CD4-positive, alpha-beta memory T cell (primary cell): ENCODE results near the gene BCL11A. TPM values are rescaled to one million over a fixed set of nuclear protein-coding genes. Genes with fewer than 3 reads are reported as not detected.

ENCODE experiments used
- CTCF ChIA-PET: fragments of 350-600 bp; sonication (Branson Sonifier 250); formaldehyde crosslinking; loops from one replicate; lab custom pipeline; 2021; ENCODE audit warnings: inconsistent platforms; ENCODE audit not compliant: partially characterized antibody; lab: Charles Lee
- POLR2A ChIA-PET: fragments of 350-600 bp; sonication (Branson Sonifier 250); formaldehyde crosslinking; loops from one replicate; lab custom pipeline; 2021; ENCODE audit not compliant: partially characterized antibody; lab: Charles Lee
- DNase-seq, 5 donors: peaks; one replicate each; pipeline versions ENCODE4 v3.0.0 to v3.0.0-alpha.2; 2020 to 2022; ENCODE audit warnings: mixed read lengths in 1 of 5
- H3K27ac ChIP-seq: one replicate; pipeline ENCODE4 v1.7.0; 2013; ENCODE audit warnings: low read depth, low read length
- H3K27me3 ChIP-seq: 2 replicates; pipeline ENCODE4 v1.7.0; 2013; ENCODE audit warnings: mild to moderate bottlenecking, low read length, moderate library complexity; ENCODE audit not compliant: insufficient read depth
- H3K36me3 ChIP-seq: 2 replicates; pipeline ENCODE4 v1.7.0; 2013; ENCODE audit warnings: mild to moderate bottlenecking, low read length, moderate library complexity; ENCODE audit not compliant: insufficient read depth
- H3K4me1 ChIP-seq: 2 replicates; pipeline ENCODE4 v1.7.0; 2013; ENCODE audit warnings: mild to moderate bottlenecking, low read length, moderate library complexity; ENCODE audit not compliant: insufficient read depth
- H3K4me3 ChIP-seq, 2 donors: one replicate each; pipeline ENCODE4 v1.7.0; 2013; ENCODE audit warnings: low read length in 2 of 2, mild to moderate bottlenecking in 1 of 2
- H3K9me3 ChIP-seq, 2 donors: one replicate each; pipeline ENCODE4 v1.7.0; 2013; ENCODE audit warnings: low read length in 2 of 2, control low read depth in 1 of 2; ENCODE audit not compliant: control insufficient read depth in 1 of 2
- H3K27ac Mint-ChIP-seq, 7 donors: one replicate each; pipeline ENCODE4 v1.8.0; 2020 to 2021; ENCODE audit warnings: mixed read lengths in 7 of 7, mild to moderate bottlenecking in 6 of 7, inconsistent platforms in 3 of 7, moderate library complexity in 3 of 7
- H3K27me3 Mint-ChIP-seq, 2 donors: one replicate each; pipeline ENCODE4 v1.8.0; 2020 to 2021; ENCODE audit warnings: mixed read lengths in 2 of 2
- H3K36me3 Mint-ChIP-seq, 2 donors: one replicate each; pipeline ENCODE4 v1.8.0; 2020 to 2021; ENCODE audit warnings: mixed read lengths in 2 of 2, inconsistent platforms in 1 of 2, mild to moderate bottlenecking in 1 of 2
- H3K4me1 Mint-ChIP-seq, 4 donors: one replicate each; pipeline ENCODE4 v1.8.0; 2020 to 2021; ENCODE audit warnings: mixed read lengths in 4 of 4, mild to moderate bottlenecking in 1 of 4
- H3K4me3 Mint-ChIP-seq, 8 donors: one replicate each; pipeline ENCODE4 v1.8.0; 2020 to 2021; ENCODE audit warnings: mixed read lengths in 8 of 8, mild to moderate bottlenecking in 7 of 8, moderate library complexity in 6 of 8, inconsistent platforms in 3 of 8
- H3K9me3 Mint-ChIP-seq, 8 donors: one replicate each; pipeline ENCODE4 v1.8.0; 2020 to 2021; ENCODE audit warnings: mixed read lengths in 8 of 8, mild to moderate bottlenecking in 5 of 8, inconsistent platforms in 3 of 8, moderate library complexity in 1 of 8
- intact Hi-C: fragments of 100-400 bp; cut with micrococcal nuclease; formaldehyde crosslinking; loops from one replicate; pipeline ENCODE4 v1.15.1; 2023
- polyA plus RNA-seq, 2 donors: library from polyadenylated mRNA; unstranded; fragments of 300-500 nt; fragmentation: Illumina TruSeq; gene quantifications; one replicate each; pipeline ENCODE4 v1.2.3, GENCODE V29; 2021
- total RNA-seq, 2 experiments: library from RNA; stranded (reverse); gene quantifications; one replicate each; pipeline ENCODE4 v1.2.3, GENCODE V29; 2021

Gene BCL11A
- total and polyA plus RNA-seq, 4 experiments from 2014 or later = 0.12 to 1.6 TPM; not detected in 2

DNA sequence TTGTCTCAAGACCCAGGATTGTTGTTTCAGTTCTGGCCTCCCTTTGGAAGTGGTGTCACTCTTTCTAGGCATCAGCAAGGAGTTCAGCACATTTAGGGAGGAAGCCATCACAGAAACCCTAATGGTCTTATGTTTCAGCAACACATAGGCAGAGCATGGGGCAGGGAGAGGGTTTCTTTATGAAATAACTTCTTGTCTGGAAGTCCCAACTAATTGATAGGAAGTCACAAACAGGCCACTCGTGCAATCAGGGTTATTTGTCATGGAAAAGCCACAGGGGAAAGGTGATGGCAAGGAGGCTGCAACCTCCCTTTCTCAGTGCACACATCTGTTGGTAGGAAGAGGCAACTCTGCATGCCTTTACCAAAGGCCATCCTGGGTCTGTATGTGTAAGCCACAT lies 103.0 kb downstream of the BCL11A start:
- Mint-ChIP-seq H3K4me1 (no peaks in the 10 kb centered on the region), H3K36me3 (no peaks in the 10 kb centered on the region), H3K4me3 (no peak overlapping the region), H3K9me3 (no peaks in the 10 kb centered on the region), H3K27ac (no peak overlapping the region), H3K27me3 (no peaks in the 10 kb centered on the region)
- Histone ChIP-seq H3K4me3 (no peak overlapping the region), H3K9me3 (no peaks in the 10 kb centered on the region), H3K27ac (no peak overlapping the region), H3K36me3 (no peaks in the 10 kb centered on the region), H3K27me3 (no peaks in the 10 kb centered on the region), H3K4me1 (no peaks in the 10 kb centered on the region)
- POLR2A ChIA-PET = no interaction called here
- CTCF ChIA-PET = no interaction called here
- intact Hi-C loops = no loop called here
- no peak for DNase-seq

DNA sequence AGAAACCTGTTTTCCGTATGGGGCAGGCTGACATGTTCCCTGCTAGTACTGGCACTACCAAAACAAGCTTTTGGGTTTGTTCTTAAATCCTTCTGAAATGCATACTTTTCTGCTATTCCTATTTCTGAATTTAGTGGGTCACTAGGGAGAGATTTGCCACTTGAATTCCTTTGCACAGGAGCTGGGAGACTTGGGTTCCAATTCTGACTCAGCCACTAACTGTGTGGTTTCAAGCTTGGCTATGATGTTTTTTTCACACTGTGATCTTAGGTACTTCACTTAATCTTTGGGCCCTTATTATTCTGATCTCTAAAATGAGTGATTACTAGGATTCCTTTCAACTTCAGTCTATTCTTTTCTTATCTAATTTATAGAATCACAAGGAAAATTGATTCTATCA lies 105.5 kb downstream of the BCL11A start:
- Mint-ChIP-seq H3K9me3 (no peaks in the 10 kb centered on the region), H3K27ac (no peak overlapping the region), H3K27me3 (no peaks in the 10 kb centered on the region), H3K4me1 (no peaks in the 10 kb centered on the region), H3K36me3 (no peaks in the 10 kb centered on the region), H3K4me3 (no peak overlapping the region)
- H3K4me3 ChIP-seq = no peak overlapping the region
- no peaks in the 10 kb centered on the region for H3K4me1 ChIP-seq
- intact Hi-C loops = no loop called here
- H3K9me3 ChIP-seq = no peaks in the 10 kb centered on the region
- ChIA-PET CTCF (no interaction called here), POLR2A (no interaction called here)
- no peaks in the 10 kb centered on the region for H3K27me3 ChIP-seq
- no peak overlapping the region for H3K27ac ChIP-seq
- H3K36me3 ChIP-seq = no peaks in the 10 kb centered on the region
- no peak for DNase-seq

DNA sequence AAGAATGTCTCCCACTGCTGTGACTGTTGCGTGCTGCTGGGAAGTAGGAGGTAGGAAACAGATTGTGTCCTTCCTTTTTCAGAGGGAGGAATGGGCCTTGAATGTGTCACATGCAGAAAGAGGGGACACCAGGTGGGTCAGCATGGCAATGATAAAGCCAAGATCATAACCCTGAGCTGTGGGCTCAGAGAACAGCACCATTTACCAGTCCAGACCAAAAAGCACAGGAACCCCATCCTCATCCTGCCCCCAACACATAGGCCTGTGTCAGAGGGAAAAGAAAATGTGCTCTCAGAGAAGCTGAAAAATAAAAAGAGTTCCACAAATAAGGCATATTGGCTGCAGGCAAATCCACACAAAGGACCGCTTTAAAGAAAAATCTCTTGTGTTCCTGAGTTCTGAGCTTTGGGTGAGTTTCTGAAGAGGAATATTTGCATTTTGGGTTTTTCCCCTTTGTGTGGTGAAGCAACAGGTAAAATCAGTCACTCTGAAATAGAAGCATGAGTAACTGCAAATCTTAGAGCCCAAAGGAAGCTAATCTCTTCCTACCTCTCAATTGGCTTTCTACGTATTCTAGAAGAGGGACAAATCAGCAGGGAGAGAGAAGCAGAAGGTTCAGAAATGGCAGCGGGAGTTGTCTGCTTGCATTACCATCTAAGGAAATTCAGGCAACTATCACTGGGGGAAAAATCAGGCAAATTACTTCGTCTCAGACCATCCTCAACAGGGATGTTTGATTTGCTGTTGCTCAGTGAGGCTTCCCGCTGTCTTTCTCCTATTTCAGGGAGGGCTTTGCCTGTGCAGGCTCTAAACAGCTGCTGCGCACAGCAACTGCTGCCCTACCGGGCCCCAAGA lies 106.8 kb downstream of the BCL11A start:
- H3K27me3 Mint-ChIP-seq = no peaks in the 10 kb centered on the region
- intact Hi-C loops = no loop called here
- CTCF ChIA-PET = no interaction called here
- no peaks in the 10 kb centered on the region for H3K36me3 Mint-ChIP-seq
- POLR2A ChIA-PET = no interaction called here
- H3K9me3 Mint-ChIP-seq = no peaks in the 10 kb centered on the region
- H3K4me3 ChIP-seq = no peak overlapping the region
- H3K4me1 Mint-ChIP-seq = no peaks in the 10 kb centered on the region
- H3K27ac Mint-ChIP-seq = no peak overlapping the region
- no peak for DNase-seq
- H3K27me3 ChIP-seq = no peaks in the 10 kb centered on the region
- H3K27ac ChIP-seq = no peak overlapping the region
- H3K36me3 ChIP-seq = no peaks in the 10 kb centered on the region
- no peaks in the 10 kb centered on the region for H3K9me3 ChIP-seq
- no peaks in the 10 kb centered on the region for H3K4me1 ChIP-seq
- H3K4me3 Mint-ChIP-seq = no peak overlapping the region

DNA sequence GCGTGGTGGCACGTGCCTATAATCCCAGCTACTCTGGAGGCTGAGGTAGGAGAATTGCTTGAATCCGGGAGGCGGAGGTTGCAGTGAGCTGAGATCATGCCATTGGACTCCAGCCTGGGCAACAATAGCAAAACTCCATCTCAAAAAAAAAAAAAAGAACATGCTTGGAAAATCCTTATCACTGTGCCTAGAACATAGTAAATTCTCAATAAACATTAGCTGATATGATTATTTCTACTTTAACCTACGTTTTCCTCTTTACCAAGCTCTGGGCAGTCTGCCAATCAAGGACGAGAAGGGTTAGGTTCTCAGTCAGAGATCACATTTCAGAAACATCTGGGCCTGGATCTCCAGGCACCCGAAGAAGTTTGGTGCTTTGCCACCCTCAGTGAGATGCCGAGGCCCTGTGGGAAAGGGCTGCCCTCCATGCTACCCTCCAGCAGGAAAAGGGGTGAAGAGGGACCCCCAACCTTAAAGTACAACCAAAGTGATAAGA lies 107.7 kb downstream of the BCL11A start:
- Histone ChIP-seq H3K4me3 (no peak overlapping the region), H3K36me3 (no peaks in the 10 kb centered on the region), H3K27me3 (no peaks in the 10 kb centered on the region), H3K27ac (no peak overlapping the region), H3K9me3 (no peaks in the 10 kb centered on the region), H3K4me1 (no peaks in the 10 kb centered on the region)
- ChIA-PET POLR2A (no interaction called here), CTCF (no interaction called here)
- peaks cover 0 to 3% of the 10 kb centered on the region in 2 donors for H3K27me3 Mint-ChIP-seq
- DNase-seq = no peak
- H3K4me1 Mint-ChIP-seq = no peaks in the 10 kb centered on the region
- intact Hi-C loops = no loop called here
- no peaks in the 10 kb centered on the region for H3K9me3 Mint-ChIP-seq
- no peak overlapping the region for H3K4me3 Mint-ChIP-seq
- H3K27ac Mint-ChIP-seq = no peak overlapping the region
- H3K36me3 Mint-ChIP-seq = no peaks in the 10 kb centered on the region

DNA sequence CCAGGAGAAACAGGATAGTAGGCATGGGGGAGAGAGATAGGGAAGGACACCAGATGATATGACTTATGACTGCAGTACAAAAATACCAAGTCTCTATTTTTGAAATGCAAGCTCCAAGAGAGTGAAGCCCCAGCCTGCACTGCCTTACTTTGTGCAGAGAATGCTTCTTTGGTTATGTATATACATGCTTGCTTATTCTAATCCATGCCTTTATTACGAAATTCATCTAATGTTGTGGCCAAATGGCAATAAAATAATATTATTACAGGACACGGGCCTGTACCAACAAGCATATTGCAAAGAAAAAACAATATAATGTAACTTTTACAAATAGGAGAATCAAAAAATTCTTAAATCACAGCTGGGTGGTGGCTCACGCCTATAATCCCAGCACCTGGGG lies 110.8 kb downstream of the BCL11A start:
- CTCF ChIA-PET = no interaction called here
- no peak overlapping the region for H3K27ac Mint-ChIP-seq
- no peaks in the 10 kb centered on the region for H3K9me3 Mint-ChIP-seq
- intact Hi-C loops = no loop called here
- no peaks in the 10 kb centered on the region for H3K36me3 ChIP-seq
- H3K27me3 ChIP-seq = no peaks in the 10 kb centered on the region
- no peaks in the 10 kb centered on the region for H3K4me1 ChIP-seq
- no peak overlapping the region for H3K4me3 ChIP-seq
- no peaks in the 10 kb centered on the region for H3K36me3 Mint-ChIP-seq
- no peak overlapping the region for H3K27ac ChIP-seq
- no peaks in the 10 kb centered on the region for H3K4me1 Mint-ChIP-seq
- H3K27me3 Mint-ChIP-seq = peaks cover 3 to 4% of the 10 kb centered on the region in 2 donors
- no peak overlapping the region for H3K4me3 Mint-ChIP-seq
- no peaks in the 10 kb centered on the region for H3K9me3 ChIP-seq
- no peak for DNase-seq
- POLR2A ChIA-PET = no interaction called here

DNA sequence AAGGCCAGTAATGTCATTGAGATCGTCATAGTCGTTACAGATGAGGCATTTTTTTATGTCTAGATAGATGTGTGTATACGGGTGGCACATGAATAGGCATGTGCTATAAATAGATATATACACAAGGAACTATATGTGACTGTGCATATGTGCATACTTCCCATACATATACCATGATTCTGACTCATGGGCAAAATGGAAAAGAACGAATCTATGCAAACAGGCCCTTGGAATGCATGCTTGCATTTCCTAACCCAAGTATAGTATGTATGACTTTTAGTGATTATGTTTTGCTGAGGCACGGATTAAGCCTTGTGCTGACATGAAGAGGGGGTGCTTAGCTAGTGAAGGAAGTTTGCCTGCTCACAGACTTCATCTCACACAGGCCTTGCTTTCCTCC lies 111.7 kb downstream of the BCL11A start:
- no peaks in the 10 kb centered on the region for H3K4me1 ChIP-seq
- no peaks in the 10 kb centered on the region for H3K9me3 Mint-ChIP-seq
- H3K27ac Mint-ChIP-seq = no peak overlapping the region
- POLR2A ChIA-PET = no interaction called here
- intact Hi-C loops = no loop called here
- no peak overlapping the region for H3K4me3 ChIP-seq
- H3K27me3 Mint-ChIP-seq = peaks cover 4% of the 10 kb centered on the region in 2 donors
- H3K27ac ChIP-seq = no peak overlapping the region
- H3K27me3 ChIP-seq = no peaks in the 10 kb centered on the region
- H3K4me1 Mint-ChIP-seq = no peaks in the 10 kb centered on the region
- no peak overlapping the region for H3K4me3 Mint-ChIP-seq
- no peaks in the 10 kb centered on the region for H3K36me3 Mint-ChIP-seq
- CTCF ChIA-PET = no interaction called here
- no peak for DNase-seq
- no peaks in the 10 kb centered on the region for H3K36me3 ChIP-seq
- H3K9me3 ChIP-seq = no peaks in the 10 kb centered on the region

DNA sequence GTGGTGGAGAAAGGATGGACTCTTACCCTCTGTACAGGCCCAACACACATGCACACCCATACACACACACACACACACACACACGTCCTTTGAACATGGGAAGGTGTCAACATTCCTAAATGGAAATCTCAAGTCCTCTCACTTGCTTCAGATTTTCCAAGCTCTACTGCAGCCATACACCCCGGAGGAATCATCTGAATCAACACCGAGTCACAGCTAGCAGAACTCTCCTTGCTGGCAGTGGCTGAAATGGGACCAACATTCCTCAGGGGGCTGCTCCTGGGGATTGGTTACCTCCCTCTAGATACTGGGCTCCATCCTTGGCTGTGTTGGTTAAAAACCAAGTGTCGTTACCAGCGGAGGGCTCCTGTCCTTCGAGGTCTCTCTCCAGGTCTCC lies 112.7 kb downstream of the BCL11A start:
- Histone ChIP-seq H3K36me3 (no peaks in the 10 kb centered on the region), H3K9me3 (no peaks in the 10 kb centered on the region), H3K4me3 (no peak overlapping the region), H3K27me3 (no peaks in the 10 kb centered on the region), H3K4me1 (no peaks in the 10 kb centered on the region), H3K27ac (no peak overlapping the region)
- CTCF ChIA-PET = no interaction called here
- POLR2A ChIA-PET = no interaction called here
- intact Hi-C loops = no loop called here
- no peaks in the 10 kb centered on the region for H3K36me3 Mint-ChIP-seq
- no peak for DNase-seq
- H3K4me3 Mint-ChIP-seq = no peak overlapping the region
- H3K27ac Mint-ChIP-seq = no peak overlapping the region
- no peaks in the 10 kb centered on the region for H3K4me1 Mint-ChIP-seq
- no peaks in the 10 kb centered on the region for H3K9me3 Mint-ChIP-seq
- H3K27me3 Mint-ChIP-seq = peaks cover 4% of the 10 kb centered on the region in 2 donors
